HG02852 (cell line): ENCODE measurements around the gene BABAM2.

Source experiments
- ATAC-seq: cut with Tn5 transposase; IDR thresholded peaks from one replicate; pipeline ENCODE4 v1.9.1; 2021; ENCODE audit warnings: mild to moderate bottlenecking, moderate library complexity; ENCODE audit not compliant: unreplicated experiment

The BABAM2 gene

GRCh38 chr2:28336264-28336980 is 445.9 kb downstream of the BABAM2 start:
- no peak for ATAC-seq

GRCh38 chr2:28336982-28337627 is 446.6 kb downstream of the BABAM2 start:
- no peak for ATAC-seq

- no peak for ATAC-seq
Measured at GRCh38 chr2:28338046-28338817, 447.7 kb downstream of the BABAM2 start.

- no peak for ATAC-seq
Measured at GRCh38 chr2:28338831-28339321, 448.3 kb downstream of the BABAM2 start.

GRCh38 chr2:28339516-28340175 is 449.1 kb downstream of the BABAM2 start:
- no peak for ATAC-seq

GRCh38 chr2:28340312-28341202 is 450.0 kb downstream of the BABAM2 start:
- ATAC-seq = no peak

- no peak for ATAC-seq
Measured at GRCh38 chr2:28341208-28341891, 450.8 kb downstream of the BABAM2 start.

- no peak for ATAC-seq
Measured at GRCh38 chr2:28342081-28342967, 451.8 kb downstream of the BABAM2 start.

GRCh38 chr2:28343184-28343942 is 452.8 kb downstream of the BABAM2 start:
- no peak for ATAC-seq

- no peak for ATAC-seq
Measured at GRCh38 chr2:28343971-28344715, 453.6 kb downstream of the BABAM2 start.

- no peak for ATAC-seq
Measured at GRCh38 chr2:28344756-28345373, 454.3 kb downstream of the BABAM2 start.

GRCh38 chr2:28345619-28346018 is 455.1 kb downstream of the BABAM2 start:
- no peak for ATAC-seq

GRCh38 chr2:28346587-28346986 is 456.1 kb downstream of the BABAM2 start:
- ATAC-seq = no peak

GRCh38 chr2:28347193-28347592 is 456.7 kb downstream of the BABAM2 start:
- ATAC-seq = no peak

GRCh38 chr2:28347596-28347995 is 457.1 kb downstream of the BABAM2 start:
- ATAC-seq = no peak

- no peak for ATAC-seq
Measured at GRCh38 chr2:28348149-28348567, 457.6 kb downstream of the BABAM2 start.

GRCh38 chr2:28348921-28349320 is 458.4 kb downstream of the BABAM2 start:
- ATAC-seq = no peak
